NCI-H146 (cell line): ENCODE results near the gene TBC1D4.
"Not testable (repeated sequence)": the region's sequence is repeated elsewhere in the genome, so short reads cannot be mapped to it uniquely, and the experiment has no call there.

Source experiments
- DNase-seq: peaks from one replicate; lab custom pipeline; 2025; lab: John Stamatoyannopoulos, UW

The TBC1D4 gene

DNA sequence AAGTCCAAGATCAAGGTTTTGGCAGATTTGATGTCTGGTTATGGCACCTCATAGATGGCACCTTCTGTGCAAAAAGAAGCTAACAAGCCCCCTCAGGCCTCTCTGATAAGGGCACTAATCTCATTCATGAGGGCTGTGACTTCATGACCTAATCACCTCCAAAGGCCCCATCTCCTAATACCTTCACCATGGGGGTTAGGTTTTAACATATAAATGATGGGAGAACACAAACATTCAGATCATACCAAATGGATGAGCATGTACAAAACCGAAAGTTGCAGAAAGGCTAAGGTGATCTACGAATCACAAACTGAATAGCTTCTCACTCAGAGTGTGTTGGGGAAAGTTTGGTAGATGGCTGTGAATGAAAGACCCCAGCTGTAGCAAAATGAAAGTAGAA is 217.4 kb downstream of the TBC1D4 start:
- DNase-seq: no peak

- no peak for DNase-seq
Measured at GRCh38 chr13:75263741-75264407, 218.1 kb downstream of the TBC1D4 start.

- peak; percentile 22 for DNase-seq
Measured at GRCh38 chr13:75258159-75258782, 223.7 kb downstream of the TBC1D4 start.

DNA sequence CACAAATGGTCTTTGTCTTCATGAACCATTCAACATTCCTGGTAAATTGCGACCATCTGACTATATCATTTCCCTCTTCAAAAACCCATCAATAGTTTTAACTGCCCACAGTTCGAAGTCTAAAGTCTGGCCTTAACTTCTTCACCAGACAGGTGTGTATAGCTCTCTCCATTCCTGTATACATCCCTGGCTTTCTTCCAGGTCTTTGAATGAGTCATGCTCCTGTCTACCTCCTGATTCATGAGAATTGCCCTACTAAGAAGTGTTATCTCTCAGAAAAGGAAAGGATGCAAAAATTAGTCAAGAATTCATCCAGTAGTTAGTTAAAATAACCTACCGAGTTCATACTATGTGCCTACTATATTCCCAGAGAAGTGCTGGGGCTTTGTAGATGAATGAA is 225.0 kb downstream of the TBC1D4 start:
- DNase-seq: no peak

DNA sequence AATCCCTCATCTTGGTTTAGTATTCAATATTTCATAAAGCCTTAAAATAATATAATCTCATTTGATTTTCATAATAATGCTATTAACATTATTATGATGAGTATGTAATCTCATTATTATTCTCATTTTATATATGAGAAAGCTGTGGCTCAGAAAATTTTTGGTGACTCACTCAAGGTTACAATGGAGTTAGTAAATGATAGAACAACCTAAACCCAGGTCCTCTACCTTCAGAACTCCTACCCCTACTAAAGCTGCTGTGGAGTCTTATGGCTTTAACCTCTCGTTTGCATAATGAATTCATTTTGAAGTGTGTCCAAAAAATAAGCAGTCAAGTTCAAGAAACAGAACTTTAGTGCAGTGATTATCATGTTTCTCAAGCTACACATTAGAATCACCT is 226.3 kb downstream of the TBC1D4 start:
- no peak for DNase-seq

DNA sequence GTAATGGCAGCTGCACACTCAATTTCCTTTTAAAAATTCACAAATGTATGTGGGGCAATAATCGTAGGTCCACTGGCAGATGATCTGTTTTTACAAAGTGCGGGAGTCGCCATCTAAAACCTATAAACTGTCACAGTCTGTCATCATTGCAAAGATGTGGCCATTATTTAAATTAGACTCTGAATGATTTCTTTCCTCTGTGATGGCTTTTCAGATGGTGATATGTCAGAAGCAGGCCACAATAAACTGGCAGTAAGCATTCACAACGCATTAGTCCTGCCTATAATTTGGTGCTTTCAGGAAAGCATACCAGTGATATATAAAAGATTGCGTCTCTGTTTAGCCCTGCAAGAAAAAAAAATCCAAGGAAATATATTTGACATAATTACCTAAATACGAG is 226.8 kb downstream of the TBC1D4 start:
- DNase-seq: no peak

- no peak for DNase-seq
Measured at GRCh38 chr13:75251188-75251587, 230.8 kb downstream of the TBC1D4 start.

DNA sequence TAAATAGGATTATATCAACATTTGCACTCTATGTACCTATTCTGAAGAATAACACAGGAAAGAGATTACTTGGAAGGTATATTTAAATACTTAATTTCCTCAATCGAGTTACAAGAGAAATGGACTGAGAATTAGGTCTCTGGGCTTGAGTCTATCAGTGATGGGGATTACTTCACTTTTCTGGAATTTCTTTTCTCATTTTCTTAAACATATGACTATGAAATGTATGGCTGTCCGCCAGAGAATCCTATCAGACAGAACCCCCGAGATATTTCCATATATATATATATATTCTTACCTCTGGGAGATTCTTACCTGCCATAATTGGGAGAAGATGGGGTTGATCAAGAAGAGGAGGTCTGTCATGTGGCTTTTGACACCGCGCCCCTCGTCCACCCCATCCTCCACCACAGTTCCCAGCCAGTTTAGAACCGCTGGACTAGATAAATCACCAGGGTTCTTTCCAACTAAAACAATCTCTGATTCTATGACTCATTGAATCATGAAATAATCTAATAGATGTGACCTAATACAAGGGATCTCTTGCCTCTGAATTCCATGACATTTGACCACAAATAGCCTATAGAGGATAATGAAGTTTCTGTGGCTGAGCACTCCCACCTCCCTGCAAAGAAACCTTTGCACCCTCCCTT is 231.3 kb downstream of the TBC1D4 start:
- no peak for DNase-seq

- DNase-seq: not testable (repeated sequence)
Measured at GRCh38 chr13:75245578-75245977, 236.4 kb downstream of the TBC1D4 start.

GRCh38 chr13:75240240-75240639 is 241.7 kb downstream of the TBC1D4 start:
- DNase-seq: not testable (repeated sequence)

- DNase-seq: no peak
Measured at GRCh38 chr13:75236774-75237173, 245.2 kb downstream of the TBC1D4 start.
